NCI-H524 treated with DMSO at 0.1 percent for 48 hours (cell line): ENCODE data around the gene FHAD1.

ENCODE experiments used
- DNase-seq: peaks from one replicate; lab custom pipeline; 2025; lab: John Stamatoyannopoulos, UW

FHAD1 gene

DNA sequence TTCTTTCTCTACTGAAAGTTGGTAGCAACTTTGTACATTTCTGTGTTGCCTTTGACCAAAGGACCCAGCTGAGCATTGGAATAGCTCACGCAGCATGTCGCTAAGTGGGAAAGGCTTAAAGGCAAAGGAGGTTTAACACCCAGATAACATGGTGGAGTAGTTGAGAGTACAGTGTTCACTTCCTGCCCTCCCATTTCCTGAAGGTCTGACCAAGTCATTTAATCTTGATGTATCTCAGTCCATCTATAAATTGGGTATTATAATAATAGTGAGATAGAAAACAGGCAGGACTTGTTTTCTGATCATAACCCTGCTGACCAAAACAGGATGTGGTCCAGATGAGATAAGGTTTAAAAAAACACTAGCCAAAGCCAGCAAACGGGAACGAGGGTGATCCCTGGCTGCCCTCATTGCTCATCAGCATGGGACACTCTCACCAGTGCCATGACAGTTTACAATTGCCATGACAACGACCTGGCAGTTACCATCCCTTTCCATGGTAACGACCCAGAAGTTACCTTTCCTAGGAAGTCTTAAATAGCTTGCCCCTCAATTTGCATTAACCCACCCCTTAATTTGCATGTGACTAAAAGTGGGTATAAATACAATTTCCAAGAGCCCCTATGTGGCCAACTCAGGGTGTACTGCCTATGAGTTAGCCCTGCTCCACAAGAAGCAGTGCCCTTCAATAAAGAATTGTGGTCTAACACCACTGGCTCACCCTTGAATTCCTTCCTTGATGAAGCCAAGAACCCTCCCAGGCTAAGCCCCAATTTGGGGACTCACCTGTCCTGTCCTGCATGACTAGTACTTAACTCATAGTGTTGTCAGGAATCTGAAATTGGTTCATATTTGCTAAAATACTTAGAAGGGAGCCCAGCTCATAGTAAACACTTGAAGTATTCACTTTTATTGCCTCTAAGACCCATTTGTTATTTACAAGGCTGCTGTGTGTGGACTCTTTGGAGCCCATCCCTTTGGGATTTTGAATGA is 28.4 kb upstream of the FHAD1 start:
- no peak for DNase-seq

DNA sequence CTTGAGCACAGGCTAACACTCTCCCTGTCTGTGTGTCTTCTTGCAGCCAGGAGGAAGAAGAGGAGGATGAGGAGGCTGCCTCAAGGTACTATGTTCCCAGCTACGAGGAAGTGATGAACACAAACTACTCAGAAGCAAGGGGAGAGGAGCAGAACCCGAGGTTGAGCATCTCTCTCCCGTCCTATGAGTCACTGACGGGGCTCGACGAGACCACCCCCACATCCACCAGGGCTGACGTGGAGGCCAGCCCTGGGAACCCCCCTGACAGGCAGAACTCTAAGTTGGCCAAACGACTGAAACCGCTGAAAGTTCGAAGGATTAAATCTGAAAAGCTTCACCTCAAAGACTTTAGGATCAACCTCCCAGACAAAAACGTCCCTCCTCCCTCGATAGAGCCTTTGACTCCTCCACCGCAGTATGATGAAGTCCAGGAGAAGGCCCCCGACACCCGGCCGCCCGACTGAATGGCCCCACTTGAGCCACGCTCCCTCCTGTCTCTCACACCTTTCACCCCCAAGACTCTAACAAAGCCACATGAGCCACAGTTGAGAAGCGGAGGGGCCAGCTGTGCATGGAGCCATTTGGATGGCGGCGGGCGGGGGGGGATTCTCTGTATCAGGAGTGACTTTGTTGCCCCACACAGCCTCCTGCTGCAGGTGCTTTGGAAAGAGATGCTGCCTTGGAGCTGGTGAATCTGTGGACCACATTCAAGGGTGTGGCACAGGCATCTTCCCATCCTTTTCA is 27.6 kb upstream of the FHAD1 start:
- DNase-seq: no peak

DNA sequence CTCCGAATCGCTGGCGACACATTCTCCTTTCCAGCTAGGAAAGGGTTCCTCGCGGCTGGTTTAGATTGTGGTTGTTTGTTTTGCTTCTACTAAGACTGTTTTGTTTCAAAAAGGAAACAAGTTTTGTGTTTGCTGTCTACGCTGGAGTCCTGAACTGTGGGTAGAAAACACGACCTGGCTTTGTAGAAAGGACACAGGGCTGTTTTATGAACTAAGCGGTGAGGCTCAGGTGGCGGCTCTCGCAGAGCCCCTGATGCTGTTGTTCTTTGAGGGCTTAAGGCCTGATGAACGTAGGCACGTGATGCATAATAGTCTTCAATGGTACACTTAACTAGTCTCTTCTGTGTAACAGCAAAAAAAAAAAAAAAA is 27.0 kb upstream of the FHAD1 start:
- no peak for DNase-seq

DNA sequence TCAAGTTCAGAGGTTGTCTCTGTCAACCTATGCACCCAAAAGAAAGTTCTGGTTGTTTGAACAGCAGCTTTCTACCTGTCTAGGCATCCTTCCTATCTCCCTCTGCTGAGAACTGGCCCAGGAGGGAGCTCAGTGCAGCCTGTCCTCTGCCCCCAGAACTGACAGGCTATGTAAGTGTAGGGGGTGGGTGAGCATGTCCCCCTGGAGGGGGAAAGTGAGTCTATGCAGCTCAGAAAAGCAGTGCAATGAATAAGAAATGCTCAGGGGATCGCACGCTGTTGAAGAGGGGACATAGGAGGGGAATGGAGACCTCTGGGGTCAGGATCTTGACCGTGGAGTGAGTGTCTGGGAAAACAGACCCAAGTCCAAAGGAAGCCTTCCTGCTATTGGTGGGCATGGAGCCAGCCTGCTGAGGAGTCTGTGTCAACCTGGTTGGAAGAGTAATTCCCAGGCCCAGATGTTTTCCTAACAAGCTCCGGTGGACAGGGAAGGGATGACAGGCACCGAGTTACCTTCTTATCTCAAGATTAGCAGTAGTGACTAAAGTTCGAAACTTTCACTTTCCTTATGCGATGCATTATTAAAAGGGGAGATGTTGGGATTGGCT is 26.1 kb upstream of the FHAD1 start:
- DNase-seq: no peak

DNA sequence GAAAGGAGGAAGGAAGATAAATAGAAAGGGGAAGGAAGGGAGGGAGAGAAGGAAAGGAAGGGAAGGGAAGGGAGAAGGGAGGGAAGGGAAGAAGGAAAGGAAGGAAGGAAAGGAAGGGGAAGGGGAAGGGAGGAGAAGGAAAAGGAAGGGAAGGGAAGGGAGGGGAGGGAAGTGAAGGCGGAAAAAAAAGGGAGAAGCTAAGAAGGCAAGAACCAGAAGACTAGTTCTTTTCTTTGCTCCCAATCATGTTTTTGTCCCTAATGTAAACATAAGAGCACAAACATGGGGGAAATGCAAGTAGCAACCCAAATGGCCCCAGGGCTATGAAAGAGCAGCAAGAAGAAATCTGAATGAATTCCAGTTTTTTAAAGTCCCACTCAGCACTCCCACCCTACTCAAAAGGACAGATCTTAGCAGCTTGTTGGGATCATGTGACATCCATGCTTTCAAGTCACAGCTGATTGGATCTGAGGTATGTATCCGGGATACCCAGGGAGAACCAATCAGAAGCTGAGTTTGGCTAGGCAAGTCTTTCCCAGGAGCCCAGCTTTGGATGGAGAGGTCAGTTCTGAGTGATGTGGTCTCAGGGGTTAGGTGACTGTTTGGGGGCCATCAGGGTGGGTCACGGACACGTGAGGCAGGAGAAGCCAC is 24.2 kb upstream of the FHAD1 start:
- DNase-seq: no peak

DNA sequence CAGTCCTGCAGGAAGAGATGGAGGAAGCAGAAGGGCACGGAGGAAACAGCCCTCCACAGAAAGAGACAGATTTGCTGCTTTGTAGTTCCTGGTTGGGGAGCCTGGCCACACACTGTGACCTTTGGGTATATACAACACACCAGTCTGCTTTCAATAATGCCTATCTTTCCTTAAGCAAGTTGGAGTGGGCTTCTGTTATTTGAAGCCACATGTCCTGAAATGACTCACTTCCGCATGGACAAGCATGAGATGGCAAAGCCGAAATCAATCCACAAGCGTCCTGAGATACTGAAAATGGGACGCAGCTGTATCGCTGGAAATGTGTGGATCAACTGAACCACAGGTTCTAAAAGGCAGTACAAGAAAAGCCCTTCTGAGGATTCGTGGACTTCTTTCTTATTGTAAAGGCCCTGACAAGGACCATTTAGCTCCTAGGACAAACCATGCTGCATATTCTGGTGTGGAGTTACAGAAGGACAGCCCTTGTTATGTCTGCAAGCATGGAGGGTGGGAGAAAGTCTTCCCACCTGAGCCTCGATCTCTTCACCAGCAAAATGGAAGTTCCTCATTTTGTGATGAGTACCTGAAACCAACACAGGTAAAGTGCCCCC is 22.7 kb upstream of the FHAD1 start:
- no peak for DNase-seq

DNA sequence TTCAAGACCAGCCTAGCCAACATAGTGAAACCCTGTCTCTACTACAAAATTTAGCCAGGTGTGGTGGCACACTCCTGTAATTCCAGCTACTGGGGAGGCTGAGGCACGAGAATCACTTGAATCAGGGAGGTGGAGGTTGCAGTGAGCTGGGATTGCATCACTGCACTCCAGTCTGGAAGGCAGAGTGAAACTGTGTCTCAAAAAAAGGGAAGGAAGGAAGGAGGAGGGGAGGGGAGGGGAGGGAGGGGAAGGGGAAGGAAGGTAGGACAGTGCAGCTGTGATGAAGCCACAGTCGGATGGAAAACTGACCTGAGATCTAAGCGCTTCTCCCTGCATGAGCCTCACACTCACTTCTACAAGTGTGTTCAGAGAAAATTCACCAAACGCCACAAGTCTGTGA is 22.0 kb upstream of the FHAD1 start:
- DNase-seq: no peak

DNA sequence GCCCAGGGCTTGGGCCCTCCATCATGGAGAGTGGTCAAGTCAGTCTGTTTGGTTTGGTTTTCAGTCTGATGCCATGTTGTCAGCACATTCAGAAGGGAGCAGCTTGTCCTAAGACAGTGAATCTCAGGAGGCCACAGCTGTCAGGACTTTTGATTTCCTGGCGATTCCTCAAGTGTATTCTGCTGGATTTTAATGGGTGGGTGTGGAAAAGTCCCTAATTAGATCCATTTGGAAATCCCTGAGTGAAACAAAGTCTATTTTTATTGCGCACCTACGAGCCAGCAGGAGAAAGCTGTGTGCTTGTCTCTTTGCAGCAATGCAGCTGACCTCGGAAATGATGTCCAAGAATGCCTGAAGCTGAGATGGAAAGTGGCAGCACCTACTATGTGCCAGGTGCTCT is 21.6 kb upstream of the FHAD1 start:
- no peak for DNase-seq

DNA sequence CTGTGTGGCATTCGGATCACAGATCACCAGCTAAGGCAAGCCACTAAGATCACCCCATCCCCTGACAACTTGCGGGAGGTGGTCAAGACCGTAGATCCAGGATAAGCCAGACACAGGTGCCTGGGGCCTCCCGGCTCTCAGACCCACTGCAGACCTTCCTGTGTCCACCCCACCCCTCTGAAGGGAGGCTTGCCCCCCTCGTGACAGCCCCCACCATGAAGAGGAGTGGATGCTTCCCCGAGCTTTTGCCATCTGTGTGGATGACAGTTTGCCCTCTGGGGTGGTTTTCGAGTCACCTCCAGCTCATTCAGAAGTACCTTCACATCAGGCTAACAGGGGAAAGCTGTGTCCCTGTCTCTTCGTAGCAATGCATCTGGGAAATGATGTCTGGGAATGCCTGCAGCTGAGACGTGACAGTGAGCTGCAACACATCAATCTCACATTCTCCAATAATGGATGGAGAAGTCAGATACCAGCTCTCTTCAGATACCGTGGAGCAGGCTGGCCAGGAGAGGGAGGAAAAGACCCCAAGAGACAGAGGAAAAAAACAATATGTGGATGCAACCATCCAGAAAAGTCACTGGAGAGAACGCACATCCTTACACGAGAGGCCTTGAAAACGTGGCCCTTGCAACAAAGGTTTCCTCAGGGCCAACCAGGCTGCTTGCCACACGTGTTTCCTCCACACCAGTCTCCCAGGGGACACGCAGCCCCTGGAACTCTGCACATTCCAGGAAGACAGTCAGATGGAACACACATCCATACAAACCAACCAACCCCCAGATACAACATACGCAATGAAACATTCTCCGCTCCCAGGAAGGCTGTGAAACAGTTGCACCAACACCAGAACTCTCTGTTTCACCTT is 20.4 kb upstream of the FHAD1 start:
- DNase-seq: no peak

DNA sequence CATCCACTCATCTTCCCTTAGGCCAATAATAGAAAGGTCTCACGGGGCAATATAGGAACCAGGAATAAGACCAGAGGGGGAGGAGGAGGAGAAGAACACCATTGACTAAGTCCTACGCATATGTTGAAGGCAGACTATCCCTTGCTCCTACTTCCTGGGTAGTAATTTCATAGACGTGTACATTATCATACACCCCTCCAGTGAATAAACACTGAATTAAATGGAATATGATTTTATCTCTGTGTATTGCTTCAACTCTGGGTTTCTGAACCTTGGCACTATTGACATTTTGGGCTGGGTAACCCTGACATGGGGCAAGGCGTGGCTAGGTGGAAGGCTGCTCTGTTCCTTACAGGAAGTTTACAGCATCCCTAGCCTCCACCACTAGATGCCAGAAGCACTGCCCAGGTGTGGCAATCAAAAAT is 17.3 kb upstream of the FHAD1 start:
- no peak for DNase-seq

DNA sequence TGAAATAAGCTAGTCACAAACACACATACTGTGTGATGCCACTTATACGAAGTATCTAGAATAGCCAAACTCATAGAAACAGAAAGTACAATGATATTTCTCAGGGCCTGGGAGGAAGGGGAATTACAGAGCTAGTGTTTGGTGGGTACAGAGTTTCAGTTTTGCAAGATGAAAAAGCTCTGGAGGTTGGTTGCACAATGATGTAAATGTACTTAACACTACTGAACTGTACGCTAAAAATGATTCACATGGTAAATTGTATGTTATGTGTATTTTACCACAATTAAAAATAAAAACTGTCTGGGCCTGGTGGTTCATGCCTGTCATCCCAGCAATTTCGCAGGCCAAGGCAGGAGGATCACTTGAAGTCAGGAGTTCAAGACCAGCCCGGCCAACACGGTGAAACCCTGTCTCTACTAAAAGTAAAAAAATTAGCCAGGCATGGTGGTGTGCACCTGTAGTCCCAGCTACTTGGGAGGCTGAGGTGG is 15.3 kb upstream of the FHAD1 start:
- DNase-seq: no peak

DNA sequence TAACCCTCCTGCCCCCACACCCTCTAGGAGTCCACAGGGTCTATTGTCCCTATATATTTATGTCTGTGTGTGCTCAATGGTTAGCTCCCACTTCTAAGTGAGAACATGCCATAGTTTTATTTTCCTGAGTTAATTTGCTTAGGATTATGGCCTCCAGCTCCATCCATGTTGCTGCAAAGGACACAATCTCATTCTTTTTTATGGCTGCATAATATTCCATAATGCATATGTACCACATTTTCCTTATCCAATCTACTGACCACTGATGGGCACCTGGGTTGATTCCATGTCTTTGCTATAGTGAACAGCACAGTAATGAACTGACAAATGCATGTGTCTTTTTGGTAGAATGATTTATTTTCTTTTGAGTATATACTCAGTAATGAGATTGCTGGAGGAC is 13.3 kb upstream of the FHAD1 start:
- no peak for DNase-seq

DNA sequence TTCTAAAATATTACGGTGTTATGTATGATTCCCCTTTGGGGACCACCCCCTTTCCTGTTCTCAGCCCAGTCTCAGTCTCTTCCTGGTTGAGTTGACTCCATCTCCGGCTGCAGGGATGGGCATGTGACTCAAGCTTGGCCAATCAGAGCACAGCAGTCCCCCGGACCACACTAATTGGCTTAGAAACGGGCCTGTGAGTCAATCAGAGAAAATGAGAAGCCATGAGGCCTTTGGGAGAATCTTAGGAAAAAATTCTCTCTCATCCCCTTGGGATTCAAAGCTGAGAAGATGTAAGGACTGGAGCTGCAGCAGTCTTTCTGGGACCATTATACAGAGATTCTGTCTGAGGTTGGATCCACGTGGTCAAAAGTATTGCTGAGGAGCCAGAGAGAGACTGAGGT is 10.7 kb upstream of the FHAD1 start:
- no peak for DNase-seq

DNA sequence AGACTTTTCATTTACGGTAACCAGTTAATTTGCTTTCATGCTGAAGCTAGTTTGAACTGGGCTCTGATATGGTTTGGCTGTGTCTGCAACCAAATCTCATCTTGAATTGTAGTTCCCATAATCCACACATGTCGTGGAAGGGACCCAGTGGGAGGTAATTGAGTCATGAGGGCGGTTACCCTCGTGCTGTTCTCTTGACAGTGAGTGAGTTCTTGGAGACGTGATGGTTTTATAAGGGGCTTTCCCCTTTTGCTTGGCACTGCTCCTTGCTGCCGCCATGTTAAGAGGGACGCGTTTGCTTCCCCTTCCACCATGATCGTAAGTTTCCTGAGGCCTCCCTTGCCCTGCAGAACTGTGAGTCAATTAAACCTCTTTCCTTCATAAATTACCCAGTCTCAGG is 10.3 kb upstream of the FHAD1 start:
- no peak for DNase-seq

DNA sequence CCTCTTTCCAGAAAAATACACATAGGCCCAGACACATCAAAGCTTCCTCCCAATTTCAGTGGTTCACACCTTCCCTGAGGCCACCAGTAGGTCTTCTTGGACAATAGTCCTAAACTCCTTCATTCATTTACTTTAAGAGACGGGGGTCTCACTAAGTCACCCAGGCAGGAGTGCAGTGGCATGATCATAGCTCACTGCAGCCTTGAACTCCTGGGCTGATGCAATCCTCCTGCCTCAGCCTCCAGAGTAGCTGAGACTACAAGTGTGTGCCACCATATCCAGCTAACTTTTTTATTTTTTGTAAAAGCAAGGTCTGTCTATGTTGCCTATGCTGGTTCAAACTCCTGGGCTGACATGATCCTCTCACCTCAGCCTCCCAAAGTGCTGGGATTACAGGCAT is 8.2 kb upstream of the FHAD1 start:
- no peak for DNase-seq

DNA sequence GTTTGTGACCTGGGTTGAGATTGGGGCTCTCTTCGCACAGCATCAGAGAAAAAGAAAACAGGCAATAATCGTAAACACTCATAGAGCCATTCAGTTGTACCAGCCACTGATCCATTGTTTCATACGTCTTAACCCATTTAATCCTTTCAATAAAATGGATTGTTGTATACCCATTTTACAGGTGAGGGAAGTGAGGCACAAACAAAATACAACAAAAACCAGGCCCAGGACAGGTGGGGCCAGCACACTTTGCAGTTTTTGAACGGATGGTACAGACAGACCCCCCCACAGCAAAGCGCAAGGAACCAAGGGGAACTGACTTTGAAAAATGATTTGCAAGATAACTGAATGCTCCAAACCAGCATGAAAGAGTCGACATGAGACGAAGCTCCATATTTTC is 4.3 kb upstream of the FHAD1 start:
- DNase-seq: no peak

DNA sequence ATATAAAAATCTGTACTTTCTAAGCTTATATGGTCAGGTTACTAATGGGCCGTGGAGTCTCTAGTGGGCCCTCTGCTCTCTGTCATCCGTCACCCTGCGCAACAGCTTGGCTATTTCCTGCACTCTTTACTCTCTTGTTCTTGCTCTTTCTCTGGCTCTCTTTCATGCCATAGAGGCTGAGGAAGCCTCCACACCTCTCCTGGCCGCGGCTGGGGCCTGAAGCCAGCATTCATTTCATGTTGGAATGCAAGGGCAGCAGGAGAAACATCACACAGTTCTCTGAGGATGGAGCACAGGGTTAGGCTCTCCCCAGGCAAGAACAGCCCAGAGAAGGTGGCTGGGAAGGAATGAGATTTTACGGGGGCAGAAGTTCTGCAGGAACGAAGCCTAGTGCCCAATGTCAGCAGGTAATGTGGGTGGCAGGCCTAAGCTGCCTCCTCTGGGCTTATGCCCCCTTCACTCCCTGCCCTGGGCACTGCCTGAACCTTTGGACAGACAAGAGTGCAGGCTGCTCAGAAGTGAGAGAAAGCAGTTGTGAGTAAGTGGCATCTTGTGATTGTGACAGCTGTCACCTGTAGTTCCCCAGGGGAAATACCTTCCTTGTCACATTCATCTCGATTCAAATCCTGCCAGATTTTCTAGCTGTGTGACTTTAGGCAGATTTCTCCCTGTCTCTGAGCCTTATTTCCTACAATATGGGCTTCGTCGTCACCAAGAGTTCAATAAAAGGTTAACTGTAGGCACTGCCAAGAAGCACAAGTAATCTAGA is 3.6 kb upstream of the FHAD1 start:
- DNase-seq: no peak

DNA sequence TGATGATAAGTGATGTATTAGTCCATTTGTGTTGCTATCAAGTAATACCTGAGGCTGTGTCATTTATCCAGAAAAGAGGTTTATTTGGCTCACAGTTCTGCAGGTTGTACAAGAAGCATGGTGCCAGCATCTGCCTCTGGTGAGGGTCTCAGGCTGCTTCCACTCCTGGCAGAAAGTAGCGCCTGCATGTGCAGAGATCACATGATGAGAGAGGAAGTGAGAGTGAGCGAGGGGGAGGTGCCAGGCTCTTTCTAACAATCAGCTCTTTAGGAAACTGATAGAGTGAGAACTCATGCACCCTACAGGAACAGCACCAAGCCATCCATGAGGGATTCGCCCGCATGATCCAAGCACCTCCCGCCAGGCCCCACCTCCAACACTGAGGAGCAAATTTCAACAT is 2.2 kb upstream of the FHAD1 start:
- DNase-seq: no peak

DNA sequence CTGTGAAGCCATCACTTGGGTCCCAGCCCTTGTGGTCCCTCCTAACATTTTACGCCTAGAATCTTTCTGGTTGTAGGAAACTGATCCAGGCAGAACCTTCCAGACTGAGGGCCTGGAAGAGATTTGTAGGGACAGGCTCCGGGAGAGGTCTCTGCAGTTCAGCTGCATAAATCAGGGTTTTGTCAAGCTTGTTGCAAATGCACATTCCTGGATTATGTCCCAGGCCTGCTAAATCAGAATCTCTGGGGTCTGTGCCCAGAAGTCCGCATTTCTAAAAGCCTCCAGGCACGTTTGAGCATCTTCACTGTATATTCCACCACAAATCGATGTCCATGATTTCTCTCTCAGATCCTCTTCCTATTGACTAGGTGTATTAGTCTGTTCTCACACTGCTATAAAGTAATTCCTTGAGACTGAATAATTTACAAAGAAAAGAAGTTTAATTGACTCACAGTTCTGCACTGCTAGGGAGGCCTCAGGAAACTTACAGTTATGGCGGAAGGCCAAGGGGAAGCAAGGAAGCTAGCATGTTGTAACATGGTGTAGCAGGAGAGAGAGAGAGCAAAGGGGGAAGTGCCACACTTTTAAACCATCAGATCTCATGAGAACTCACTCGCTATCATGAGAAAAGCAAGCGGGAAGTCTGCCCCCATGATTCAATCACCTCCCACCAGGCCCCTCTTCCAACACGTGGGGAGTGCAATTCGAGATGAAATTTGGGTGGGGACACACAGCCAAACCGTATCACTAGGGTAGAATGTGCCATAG is 1.2 kb upstream of the FHAD1 start:
- DNase-seq: no peak
